Neuronal stem cell (in vitro differentiated cells): Measurements from ENCODE around the gene WDR86.

Source experiments
- DNase-seq: peaks from one replicate; pipeline ENCODE4 v3.0.0-alpha.2; 2013; ENCODE audit warnings: low spot score
- H2AFZ ChIP-seq: one replicate; pipeline ENCODE4 v1.6.1; 2013; ENCODE audit warnings: mild to moderate bottlenecking, low read length, inconsistent platforms
- H2AK5ac ChIP-seq: 2 replicates; pipeline ENCODE4 v1.6.1; 2013; ENCODE audit warnings: low read depth, mild to moderate bottlenecking, inconsistent platforms, low read length, moderate library complexity, mixed read lengths
- H2BK120ac ChIP-seq: 2 replicates; pipeline ENCODE4 v1.6.1; 2013; ENCODE audit warnings: low read depth, mild to moderate bottlenecking, inconsistent platforms, low read length, moderate library complexity, mixed read lengths
- H2BK12ac ChIP-seq: one replicate; pipeline ENCODE4 v1.6.1; 2013; ENCODE audit warnings: low read length, inconsistent platforms
- H2BK15ac ChIP-seq: 2 replicates; pipeline ENCODE4 v1.6.1; 2013; ENCODE audit warnings: mild to moderate bottlenecking, low read length, inconsistent platforms, mixed read lengths
- H2BK5ac ChIP-seq: one replicate; pipeline ENCODE4 v1.6.1; 2013; ENCODE audit warnings: inconsistent platforms, mild to moderate bottlenecking, low read length, moderate library complexity
- H3K14ac ChIP-seq: one replicate; pipeline ENCODE4 v1.6.1; 2013; ENCODE audit warnings: low read length, inconsistent platforms
- H3K18ac ChIP-seq: 2 replicates; pipeline ENCODE4 v1.6.1; 2013; ENCODE audit warnings: low read length, inconsistent platforms
- H3K23ac ChIP-seq: 2 replicates; pipeline ENCODE4 v1.6.1; 2013; ENCODE audit warnings: low read depth, mild to moderate bottlenecking, mixed read lengths, low read length, inconsistent platforms; ENCODE audit not compliant: poor library complexity
- H3K27ac ChIP-seq: replicated peaks from 3 replicates; pipeline ENCODE4 v1.5.1; 2013; ENCODE audit warnings: low read length, inconsistent platforms
- H3K27me3 ChIP-seq, 3 experiments: 2 replicates each; pipeline ENCODE4 v1.6.1; 2013; ENCODE audit warnings: low read length in 3 of 3, mild to moderate bottlenecking in 2 of 3, inconsistent platforms in 1 of 3, low read depth in 1 of 3, mixed read lengths in 1 of 3, moderate library complexity in 1 of 3; ENCODE audit not compliant: control insufficient read depth in 3 of 3, insufficient read depth in 3 of 3
- H3K36me3 ChIP-seq, 2 donors: replicated peaks in 1 of 2; 2 replicates each; pipeline ENCODE4 v1.6.1; 2013; ENCODE audit warnings: low read length in 2 of 2; ENCODE audit not compliant: control insufficient read depth in 2 of 2, insufficient read depth in 2 of 2
- H3K4ac ChIP-seq: 2 replicates; pipeline ENCODE4 v1.6.1; 2013; ENCODE audit warnings: inconsistent platforms, mild to moderate bottlenecking, low read length, moderate library complexity
- H3K4me1 ChIP-seq, 2 donors: 1 replicate in 1 of 2; 2 replicates in 1 of 2; pipeline ENCODE4 v1.6.1; 2013; ENCODE audit warnings: low read length in 2 of 2, low read depth in 1 of 2; ENCODE audit not compliant: control insufficient read depth in 2 of 2, insufficient read depth in 1 of 2
- H3K4me2 ChIP-seq: one replicate; pipeline ENCODE4 v1.6.1; 2013; ENCODE audit warnings: mild to moderate bottlenecking, low read length, inconsistent platforms; ENCODE audit not compliant: insufficient read depth, poor library complexity, severe bottlenecking
- H3K4me3 ChIP-seq, 2 donors: 2 replicates each; pipeline ENCODE4 v1.5.1; 2013; ENCODE audit warnings: low read length in 2 of 2, mild to moderate bottlenecking in 2 of 2, inconsistent platforms in 1 of 2, moderate library complexity in 1 of 2
- H3K79me1 ChIP-seq: one replicate; pipeline ENCODE4 v1.6.1; 2013; ENCODE audit warnings: low read depth, mild to moderate bottlenecking, inconsistent platforms, low read length, moderate library complexity
- H3K9ac ChIP-seq: one replicate; pipeline ENCODE4 v1.6.1; 2013; ENCODE audit warnings: mild to moderate bottlenecking, low read depth, low read length, inconsistent platforms; ENCODE audit not compliant: poor library complexity
- H3K9me3 ChIP-seq, 2 donors: replicated peaks in 1 of 2; 2 replicates each; pipeline versions ENCODE3 to v1.6.1; 2013; ENCODE audit warnings: low read length in 2 of 2, mild to moderate bottlenecking in 2 of 2, inconsistent platforms in 1 of 2, low read depth in 1 of 2, mixed read lengths in 1 of 2, moderate library complexity in 1 of 2; ENCODE audit not compliant: control insufficient read depth in 2 of 2, insufficient read depth in 1 of 2
- H4K8ac ChIP-seq: one replicate; pipeline ENCODE4 v1.6.1; 2013; ENCODE audit warnings: low read depth, mild to moderate bottlenecking, inconsistent platforms, low read length, moderate library complexity
- H4K91ac ChIP-seq: one replicate; pipeline ENCODE4 v1.6.1; 2013; ENCODE audit warnings: low read length, low read depth, mild to moderate bottlenecking, inconsistent platforms; ENCODE audit not compliant: poor library complexity
- WGBS, 2 donors: extraction: QIAGEN DNeasy Blood & Tissue Kit; methylation state at CpG; one replicate each; pipeline ENCODE4 v1.1.7; 2013; ENCODE audit warnings: missing lambda C conversion rate in 2 of 2, mixed read lengths in 1 of 2; ENCODE audit not compliant: insufficient read length in 2 of 2, insufficient replicate concordance in 1 of 2; ENCODE audit errors: extremely low coverage in 2 of 2; 5-methylcytosine and 5-hydroxymethylcytosine counted together

The WDR86 gene

GRCh38 chr7:151423226-151423625 is 13.4 kb upstream of the WDR86 start:
- H2AFZ ChIP-seq, result no peak overlapping the region
- no peak overlapping the region for H4K8ac ChIP-seq
- no peak overlapping the region for H3K4me2 ChIP-seq
- H3K79me1 ChIP-seq, result no peaks in the 10 kb centered on the region
- no peak overlapping the region for H3K14ac ChIP-seq
- no peak overlapping the region for H3K23ac ChIP-seq
- H3K9me3 ChIP-seq, result peaks cover 6 to 12% of the 10 kb centered on the region in 2 donors
- peaks cover under 1 to 8% of the 10 kb centered on the region in 2 donors for H3K4me1 ChIP-seq
- H2BK12ac ChIP-seq, result no peak overlapping the region
- no peak overlapping the region for H3K18ac ChIP-seq
- H3K9ac ChIP-seq, result no peak overlapping the region
- no peaks in the 10 kb centered on the region for H3K36me3 ChIP-seq
- no peak overlapping the region for H3K4ac ChIP-seq
- peaks cover 0 to 16% (median 0%) of the 10 kb centered on the region in 3 experiments for H3K27me3 ChIP-seq
- no peak overlapping the region for H2AK5ac ChIP-seq
- H2BK5ac ChIP-seq, result no peak overlapping the region
- no peak overlapping the region for H2BK120ac ChIP-seq
- no peak overlapping the region for H3K27ac ChIP-seq
- H2BK15ac ChIP-seq, result no peak overlapping the region
- H3K4me3 ChIP-seq, result no peak overlapping the region
- H4K91ac ChIP-seq, result peak overlapping the region; percentile 32
- no CpG with 5 or more reads among the region's 7 CpGs for WGBS, 2 donors
- no peak for DNase-seq

DNA sequence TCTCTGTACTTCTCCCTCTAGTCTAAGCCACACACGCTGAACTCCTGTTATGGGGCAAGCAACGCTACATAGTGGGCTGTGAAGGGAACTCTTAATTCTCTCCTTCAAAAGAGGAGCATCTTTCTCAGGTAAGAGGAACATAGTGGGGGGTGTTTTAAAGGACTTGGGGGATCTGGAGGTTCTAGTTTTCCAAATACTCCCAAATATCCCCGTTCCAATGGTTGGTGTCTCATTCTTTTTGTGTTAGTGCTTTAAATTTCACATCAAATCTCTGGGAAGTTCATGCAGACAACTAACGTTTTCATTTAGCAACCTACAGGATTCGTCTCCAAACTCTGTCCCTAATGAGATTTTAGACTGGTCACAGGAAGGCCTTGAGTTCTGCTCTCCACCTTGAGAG is 12.4 kb upstream of the WDR86 start:
- Histone ChIP-seq H2BK120ac (no peak overlapping the region), H3K27me3 (peaks cover 0 to 12% (median 0%) of the 10 kb centered on the region in 3 experiments), H3K4ac (no peak overlapping the region), H2BK15ac (no peak overlapping the region), H4K8ac (no peak overlapping the region), H3K79me1 (no peaks in the 10 kb centered on the region), H3K18ac (no peak overlapping the region), H3K4me3 (no peak overlapping the region), H3K23ac (no peak overlapping the region), H3K4me2 (no peak overlapping the region), H3K4me1 (no peaks in the 10 kb centered on the region), H3K27ac (no peak overlapping the region), H4K91ac (no peak overlapping the region), H2BK12ac (no peak overlapping the region), H3K9ac (no peak overlapping the region), H3K9me3 (peaks cover 6 to 7% of the 10 kb centered on the region in 2 donors), H2AK5ac (no peak overlapping the region), H3K36me3 (no peaks in the 10 kb centered on the region), H2BK5ac (no peak overlapping the region), H3K14ac (no peak overlapping the region), H2AFZ (no peak overlapping the region)
- DNase-seq, result no peak
- WGBS, 2 donors, result no CpG with 5 or more reads among the region's 5 CpGs

- Histone ChIP-seq H3K36me3 (no peaks in the 10 kb centered on the region), H3K27ac (no peak overlapping the region), H2BK15ac (no peak overlapping the region), H3K4me1 (peaks cover 2 to 3% of the 10 kb centered on the region in 2 donors), H3K4ac (no peak overlapping the region), H3K4me2 (no peak overlapping the region), H3K14ac (no peak overlapping the region), H4K91ac (no peak overlapping the region), H2BK120ac (no peak overlapping the region), H3K9ac (no peak overlapping the region), H4K8ac (no peak overlapping the region), H3K4me3 (no peak overlapping the region), H3K9me3 (peaks cover 3 to 6% of the 10 kb centered on the region in 2 donors), H3K27me3 (peaks cover 0 to 12% (median 3%) of the 10 kb centered on the region in 3 experiments), H2AK5ac (no peak overlapping the region), H2AFZ (no peak overlapping the region), H3K79me1 (no peaks in the 10 kb centered on the region), H2BK5ac (no peak overlapping the region), H3K23ac (no peak overlapping the region), H2BK12ac (no peak overlapping the region), H3K18ac (no peak overlapping the region)
- no CpG with 5 or more reads among the region's 5 CpGs for WGBS, 2 donors
- no peak for DNase-seq
Measured at GRCh38 chr7:151420144-151420543, 10.3 kb upstream of the WDR86 start.

DNA sequence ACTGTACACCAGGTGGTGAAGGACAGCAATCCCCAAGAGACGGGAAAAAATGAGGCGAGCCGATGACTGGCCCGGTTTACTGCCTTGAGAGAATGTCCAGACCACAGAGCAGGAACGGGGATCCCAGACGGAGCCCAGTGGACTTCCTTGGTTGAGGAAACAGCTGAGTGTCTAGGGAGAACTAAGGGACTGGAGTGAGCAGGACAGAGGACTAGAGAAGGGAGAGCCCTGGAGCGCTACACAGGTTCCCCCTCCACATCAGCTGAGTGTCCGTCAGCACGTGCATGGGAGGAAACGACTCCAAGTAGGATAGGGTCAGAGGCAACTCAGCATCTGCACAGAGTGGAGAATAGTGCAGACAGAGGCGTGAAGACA is 7.1 kb upstream of the WDR86 start:
- Histone ChIP-seq H3K9me3 (peaks cover 3 to 6% of the 10 kb centered on the region in 2 donors), H2BK15ac (no peak overlapping the region), H3K4me1 (peaks cover 2 to 3% of the 10 kb centered on the region in 2 donors), H3K4ac (no peak overlapping the region), H3K9ac (no peak overlapping the region), H3K36me3 (no peaks in the 10 kb centered on the region), H2BK120ac (no peak overlapping the region), H3K27ac (no peak overlapping the region), H2AK5ac (no peak overlapping the region), H3K4me3 (no peak overlapping the region), H3K27me3 (peaks cover 0 to 11% (median 3%) of the 10 kb centered on the region in 3 experiments), H2BK12ac (no peak overlapping the region), H3K79me1 (no peaks in the 10 kb centered on the region), H3K23ac (no peak overlapping the region), H3K4me2 (no peak overlapping the region), H2BK5ac (no peak overlapping the region), H3K14ac (no peak overlapping the region), H4K8ac (no peak overlapping the region), H4K91ac (no peak overlapping the region), H3K18ac (no peak overlapping the region), H2AFZ (peak overlapping the region; percentile 39)
- DNase-seq, result no peak
- no CpG with 5 or more reads among the region's 11 CpGs for WGBS, 2 donors
